Measurements from ENCODE around the gene ZNF790.
A peak's percentile ranks its signal among the peaks of the same experiment; 100 is the strongest.

Gene ZNF790

DNA sequence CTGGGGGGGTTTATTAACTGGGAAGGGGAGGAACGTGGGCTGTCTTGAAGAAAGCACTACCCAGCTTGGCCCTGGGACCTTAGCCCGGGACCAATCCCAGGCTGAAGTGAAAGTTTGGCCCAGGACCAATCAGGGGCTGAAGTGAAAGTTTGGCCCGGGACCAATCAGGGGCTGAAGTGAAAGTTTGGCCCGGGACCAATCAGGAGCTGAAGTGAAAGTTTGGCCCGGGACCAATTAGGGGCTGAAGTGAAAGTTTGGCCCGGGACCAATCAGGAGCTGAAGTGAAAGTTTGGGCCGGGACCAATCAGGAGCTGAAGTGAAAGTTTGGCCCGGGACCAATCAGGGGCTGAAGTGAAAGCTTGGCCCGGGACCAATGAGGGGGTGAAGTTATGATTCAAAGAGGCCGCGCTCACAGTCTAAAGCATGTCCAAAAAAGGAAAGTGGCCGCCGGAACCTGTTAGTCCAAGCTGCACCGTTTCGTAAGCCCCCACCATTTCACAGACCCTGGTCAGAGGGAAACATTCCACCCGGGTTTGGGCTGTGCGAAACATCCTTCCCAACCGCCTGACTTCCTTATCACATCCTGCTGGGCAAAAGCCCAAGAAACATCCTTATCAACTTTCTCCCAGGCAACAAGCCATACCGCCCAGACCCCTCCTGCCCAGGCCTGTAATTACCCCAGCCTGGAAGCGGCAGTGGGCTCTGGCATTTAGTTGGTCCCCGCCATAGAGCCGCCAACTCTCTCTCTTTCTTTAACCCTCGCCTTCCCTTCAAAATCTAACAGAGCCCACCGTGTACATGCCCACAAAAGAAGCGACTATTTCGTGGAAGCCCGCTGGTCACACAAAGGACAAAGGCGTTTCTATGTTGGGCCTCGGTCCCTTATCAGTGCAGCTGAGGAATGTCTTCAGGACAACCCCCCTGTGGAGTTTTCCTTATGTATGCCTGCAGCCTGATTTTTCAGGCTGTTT lies 66.6 kb downstream of the ZNF790 start:
- peak; percentile 60 for DNase-seq

Data from fibroblast of upper back skin (primary cell).